A673 (cell line): ENCODE data around the gene GSTT4. TPM values are rescaled to one million over a fixed set of nuclear protein-coding genes. Genes with fewer than 3 reads are reported as not detected.
"Not testable (repeated sequence)": the region's sequence is repeated elsewhere in the genome, so short reads cannot be mapped to it uniquely, and the experiment has no call there.

Experiments
- BruUV-seq: library from RNA; stranded (reverse); fragments of 400-500 nt; replicated peaks from 2 replicates; lab custom pipeline; 2021; lab: Mats Ljungman, UMichigan
- CTCF ChIA-PET: fragments of 300-600 bp; sonication (Branson Sonifier 250); formaldehyde crosslinking; loops from one replicate; lab custom pipeline; 2022; ENCODE audit warnings: antibody characterized with exemption; lab: Charles Lee
- POLR2A ChIA-PET: fragments of 300-600 bp; sonication (Branson Sonifier 250); formaldehyde crosslinking; loops from one replicate; lab custom pipeline; 2022; ENCODE audit warnings: antibody characterized with exemption; ENCODE audit not compliant: low non-redundant PET; lab: Charles Lee
- DNase-seq: peaks from one replicate; pipeline ENCODE4 v3.0.0-alpha.2; 2015; ENCODE audit warnings: low spot score
- H3K27ac ChIP-seq: fragments of 200-600 bp; sonication (generic); 2 replicates; pipeline ENCODE4 v1.5.1; 2016; ENCODE audit warnings: mixed run types, low read depth, mild to moderate bottlenecking, mixed read lengths, antibody characterized with exemption, low read length; ENCODE audit not compliant: poor library complexity, severe bottlenecking
- H3K27me3 ChIP-seq: fragments of 200-600 bp; sonication (generic); replicated peaks from 2 replicates; pipeline ENCODE4 v1.6.1; 2017; ENCODE audit warnings: mixed run types, low read depth, mild to moderate bottlenecking, mixed read lengths, antibody characterized with exemption, low read length; ENCODE audit not compliant: insufficient read depth, poor library complexity
- H3K36me3 ChIP-seq: fragments of 200-600 bp; sonication (generic); 2 replicates; pipeline ENCODE4 v1.6.1; 2016; ENCODE audit warnings: mixed run types, mild to moderate bottlenecking, mixed read lengths, antibody characterized with exemption, low read length; ENCODE audit not compliant: insufficient read depth, poor library complexity, severe bottlenecking
- H3K4me1 ChIP-seq: fragments of 200-600 bp; sonication (generic); 2 replicates; pipeline ENCODE4 v1.6.1; 2017; ENCODE audit warnings: mixed run types, mild to moderate bottlenecking, mixed read lengths, antibody characterized with exemption, low read length; ENCODE audit not compliant: insufficient read depth, poor library complexity, severe bottlenecking
- H3K4me3 ChIP-seq: fragments of 200-600 bp; sonication (generic); 2 replicates; pipeline ENCODE4 v1.5.1; 2016; ENCODE audit warnings: low read depth, mixed run types, mild to moderate bottlenecking, mixed read lengths, low read length; ENCODE audit not compliant: poor library complexity, severe bottlenecking
- H3K9me3 ChIP-seq: fragments of 200-600 bp; sonication (generic); 2 replicates; pipeline ENCODE4 v1.6.1; 2016; ENCODE audit warnings: mixed run types, low read depth, mild to moderate bottlenecking, mixed read lengths, antibody characterized with exemption, low read length; ENCODE audit not compliant: poor library complexity, severe bottlenecking
- CTCF ChIP-seq: fragments of 300-800, 200-600 bp; sonication (generic); conservative IDR thresholded peaks from 2 replicates; pipeline ENCODE4 v1.5.1; 2017; ENCODE audit warnings: low read depth, mild to moderate bottlenecking, antibody characterized with exemption, low read length, moderate library complexity, mixed read lengths
- intact Hi-C: fragments of 100-400 bp; cut with micrococcal nuclease; formaldehyde crosslinking; loops from one replicate; pipeline ENCODE4 v1.10.0; 2022; ENCODE audit not compliant: unreplicated experiment
- total RNA-seq: library from RNA; stranded (reverse); gene quantifications from 2 replicates; pipeline ENCODE4 v1.2.3, GENCODE V29; 2021

The GSTT4 gene
- total RNA-seq, 1 experiment from 2014 or later: not detected

GRCh38 chr22:23956301-23956900 is 48.9 kb downstream of the GSTT4 start:
- H3K36me3 ChIP-seq, H3K27me3 ChIP-seq, H3K4me3 ChIP-seq, H3K27ac ChIP-seq, H3K4me1 ChIP-seq, POLR2A ChIA-PET, H3K9me3 ChIP-seq, BruUV-seq: not testable (repeated sequence)
- intact Hi-C loops: loop anchor here (5.0 to 10.0 kb wide), 2 partner anchors 218 to 291 kb away; partner anchors contain the start of gene GGT5
- CTCF ChIA-PET: interaction anchor here (0.6 to 1.0 kb wide), 5 partner anchors 206 to 573 kb away, joined by 3 to 5 read pairs (median 4); no protein-coding TSS in a partner anchor
- peak; percentile 76 for DNase-seq
- peak; percentile 72 for TF ChIP-seq CTCF

- H3K36me3 ChIP-seq, H3K27me3 ChIP-seq, H3K9me3 ChIP-seq, H3K27ac ChIP-seq, DNase-seq, H3K4me1 ChIP-seq, BruUV-seq, H3K4me3 ChIP-seq, POLR2A ChIA-PET: not testable (repeated sequence)
- CTCF ChIA-PET: interaction anchor here (0.6 to 1.0 kb wide), 4 partner anchors 206 to 291 kb away, joined by 3 to 5 read pairs (median 4); no protein-coding TSS in a partner anchor
- intact Hi-C loops: loop anchor here (5.0 to 10.0 kb wide), 2 partner anchors 219 to 291 kb away; partner anchors contain the start of gene GGT5
Measured at GRCh38 chr22:23955886-23956285, 49.4 kb downstream of the GSTT4 start.

- intact Hi-C loops: loop anchor here (5.0 to 10.0 kb wide), 2 partner anchors 220 to 292 kb away; partner anchors contain the start of gene GGT5
- DNase-seq, H3K9me3 ChIP-seq, H3K4me3 ChIP-seq, H3K27me3 ChIP-seq, H3K4me1 ChIP-seq, POLR2A ChIA-PET, H3K36me3 ChIP-seq, CTCF ChIA-PET, H3K27ac ChIP-seq, BruUV-seq: not testable (repeated sequence)
Measured at GRCh38 chr22:23954991-23955305, 50.3 kb downstream of the GSTT4 start.

- H3K27me3 ChIP-seq, BruUV-seq, POLR2A ChIA-PET, H3K27ac ChIP-seq, CTCF ChIA-PET, H3K4me3 ChIP-seq, H3K9me3 ChIP-seq, H3K4me1 ChIP-seq, DNase-seq, H3K36me3 ChIP-seq: not testable (repeated sequence)
- intact Hi-C loops: loop anchor here (10.0 kb wide), 1 partner anchor 220 kb away; no protein-coding TSS in a partner anchor
Measured at GRCh38 chr22:23954193-23954990, 50.9 kb downstream of the GSTT4 start.

- H3K36me3 ChIP-seq, H3K9me3 ChIP-seq, H3K4me1 ChIP-seq, BruUV-seq, CTCF ChIA-PET, H3K27ac ChIP-seq, POLR2A ChIA-PET, H3K27me3 ChIP-seq, H3K4me3 ChIP-seq, DNase-seq: not testable (repeated sequence)
- intact Hi-C loops: loop anchor here (10.0 kb wide), 1 partner anchor 221 kb away; no protein-coding TSS in a partner anchor
Measured at GRCh38 chr22:23953485-23953884, 51.8 kb downstream of the GSTT4 start.

- H3K9me3 ChIP-seq, H3K27ac ChIP-seq, H3K4me3 ChIP-seq, H3K4me1 ChIP-seq, H3K36me3 ChIP-seq, POLR2A ChIA-PET, CTCF ChIA-PET, BruUV-seq, H3K27me3 ChIP-seq, DNase-seq: not testable (repeated sequence)
- intact Hi-C loops: loop anchor here (10.0 kb wide), 1 partner anchor 222 kb away; no protein-coding TSS in a partner anchor
Measured at GRCh38 chr22:23952794-23953405, 52.4 kb downstream of the GSTT4 start.
